Epithelial cell of proximal tubule (primary cell): ENCODE measurements around the gene HPCAL1. TPM values are rescaled to one million over a fixed set of nuclear protein-coding genes. Genes with fewer than 3 reads are reported as not detected.

ENCODE experiments used
- DNase-seq: peaks from one replicate; pipeline ENCODE4 v3.0.0-alpha.2; 2011; ENCODE audit warnings: low read depth
- H3K4me3 ChIP-seq: 2 replicates; pipeline ENCODE4 v1.5.1; 2011; ENCODE audit warnings: low read depth, mild to moderate bottlenecking, low read length
- total RNA-seq: library from RNA; depleted of rRNA; stranded (reverse); fragments of >200 nt; gene quantifications from 2 replicates; pipeline ENCODE4 v1.2.3, GENCODE V29; 2015
- TF ChIP-seq, protein P1 (sequence below): conservative IDR thresholded peaks from 2 replicates; pipeline ENCODE4 v1.5.1; 2012; ENCODE audit warnings: low read depth, mild to moderate bottlenecking, low read length

The HPCAL1 gene
- total RNA-seq, 1 donor from 2014 or later: 72.3 TPM

- TF ChIP-seq, protein P1, sequence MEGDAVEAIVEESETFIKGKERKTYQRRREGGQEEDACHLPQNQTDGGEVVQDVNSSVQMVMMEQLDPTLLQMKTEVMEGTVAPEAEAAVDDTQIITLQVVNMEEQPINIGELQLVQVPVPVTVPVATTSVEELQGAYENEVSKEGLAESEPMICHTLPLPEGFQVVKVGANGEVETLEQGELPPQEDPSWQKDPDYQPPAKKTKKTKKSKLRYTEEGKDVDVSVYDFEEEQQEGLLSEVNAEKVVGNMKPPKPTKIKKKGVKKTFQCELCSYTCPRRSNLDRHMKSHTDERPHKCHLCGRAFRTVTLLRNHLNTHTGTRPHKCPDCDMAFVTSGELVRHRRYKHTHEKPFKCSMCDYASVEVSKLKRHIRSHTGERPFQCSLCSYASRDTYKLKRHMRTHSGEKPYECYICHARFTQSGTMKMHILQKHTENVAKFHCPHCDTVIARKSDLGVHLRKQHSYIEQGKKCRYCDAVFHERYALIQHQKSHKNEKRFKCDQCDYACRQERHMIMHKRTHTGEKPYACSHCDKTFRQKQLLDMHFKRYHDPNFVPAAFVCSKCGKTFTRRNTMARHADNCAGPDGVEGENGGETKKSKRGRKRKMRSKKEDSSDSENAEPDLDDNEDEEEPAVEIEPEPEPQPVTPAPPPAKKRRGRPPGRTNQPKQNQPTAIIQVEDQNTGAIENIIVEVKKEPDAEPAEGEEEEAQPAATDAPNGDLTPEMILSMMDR: no peak
- peak overlapping the region; percentile 30 for H3K4me3 ChIP-seq
Measured at GRCh38 chr2:10329880-10330699, 27.4 kb downstream of the HPCAL1 start.

GRCh38 chr2:10330700-10331026 lies 28.0 kb downstream of the HPCAL1 start:
- peak overlapping the region; percentile 3 for H3K4me3 ChIP-seq
- TF ChIP-seq, protein P1: no peak
- no peak for DNase-seq

More at GRCh38 chr2:10329880-10330699, 27.4 kb downstream of the HPCAL1 start:
- no peak for DNase-seq

GRCh38 chr2:10331027-10331701 lies 28.5 kb downstream of the HPCAL1 start:
- no peak for DNase-seq
- H3K4me3 ChIP-seq: peak overlapping the region; percentile 3
- TF ChIP-seq, protein P1: no peak

DNA sequence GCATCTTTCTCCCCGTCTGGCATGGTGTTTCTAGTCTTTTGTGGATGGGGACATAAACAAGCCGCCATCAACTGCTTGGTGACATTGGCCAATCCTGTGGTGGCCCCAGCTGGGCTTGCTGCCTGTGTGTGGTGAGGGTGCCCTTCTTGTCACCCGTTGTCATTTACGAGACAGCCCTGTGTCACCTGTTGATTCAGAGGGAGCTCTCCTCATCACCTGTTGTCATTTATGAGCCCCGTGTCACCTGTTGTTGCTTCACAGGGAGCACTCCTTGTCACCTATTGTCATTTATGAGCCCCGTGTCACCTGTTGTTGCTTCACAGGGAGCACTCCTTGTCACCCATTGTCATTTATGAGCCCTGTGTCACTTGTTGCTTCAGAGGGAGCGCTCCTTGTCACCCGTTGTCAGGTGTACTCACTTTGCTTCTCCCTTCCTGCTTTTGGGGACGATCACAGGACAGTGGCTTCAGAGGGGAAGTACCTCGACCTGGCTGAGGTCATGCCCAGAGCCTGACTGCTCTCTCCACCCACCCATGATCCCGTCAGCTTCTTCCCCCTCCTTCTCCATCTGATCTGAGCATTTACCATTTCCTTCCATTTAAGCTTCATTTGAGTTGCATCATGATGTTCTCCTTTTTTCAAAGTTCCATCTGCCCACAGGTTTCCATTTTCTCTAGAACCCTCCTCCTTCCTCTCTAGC lies 29.1 kb downstream of the HPCAL1 start:
- no peak overlapping the region for H3K4me3 ChIP-seq
- TF ChIP-seq, protein P1: no peak
- DNase-seq: no peak

DNA sequence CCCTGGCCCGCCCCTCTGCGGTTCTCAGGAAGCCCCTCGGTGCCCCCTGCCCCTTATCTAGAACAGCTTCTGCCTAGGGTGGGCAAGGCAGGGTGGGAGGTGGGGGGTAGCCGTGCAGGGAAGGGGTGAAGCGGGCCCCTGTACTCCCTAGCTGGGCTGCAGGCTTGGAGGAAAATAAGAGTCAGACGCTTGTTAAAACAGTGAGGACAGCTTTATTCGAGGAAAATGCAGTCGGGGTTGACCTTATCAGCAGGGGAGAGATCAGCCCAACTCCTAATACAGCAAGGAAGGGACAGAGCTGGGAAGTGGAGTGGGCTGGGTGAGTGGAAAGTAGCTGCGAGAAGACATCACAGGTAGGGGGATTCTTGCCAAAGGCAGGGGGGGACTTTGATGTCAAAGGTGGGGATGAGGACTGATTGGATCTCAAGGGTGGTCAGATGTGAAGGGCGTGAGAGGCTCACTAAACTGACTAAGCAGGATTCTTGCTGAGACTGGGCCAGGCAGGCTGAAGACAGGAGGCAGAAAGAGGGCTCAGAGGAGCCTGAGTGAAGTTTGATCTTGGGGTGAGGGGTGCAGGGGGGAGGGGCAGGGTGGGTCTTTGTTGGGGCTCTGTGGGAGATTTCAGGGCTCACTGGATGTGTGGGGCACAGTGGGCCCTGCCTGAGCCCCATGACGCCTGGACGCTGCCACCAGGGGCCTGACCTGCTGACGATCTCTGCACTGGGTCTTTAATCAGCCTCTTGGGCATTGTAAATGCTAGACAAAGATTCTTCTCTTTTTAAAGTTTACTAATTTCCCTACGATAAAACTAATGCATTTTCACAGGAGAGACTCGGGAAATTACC lies 29.9 kb downstream of the HPCAL1 start:
- TF ChIP-seq, protein P1: no peak
- H3K4me3 ChIP-seq: no peak overlapping the region
- no peak for DNase-seq

- H3K4me3 ChIP-seq: no peak overlapping the region
- no peak for DNase-seq
- TF ChIP-seq, protein P1: no peak
Measured at GRCh38 chr2:10333247-10333613, 30.5 kb downstream of the HPCAL1 start.
